Testis (tissue), 2 donors: ENCODE measurements around the gene CHERP.

Experiments used
- POLR2A ChIP-seq: fragments of 450-650 bp; IDR thresholded peaks from one replicate; pipeline ENCODE4 v1.6.1; 2017; ENCODE audit warnings: antibody characterized with exemption, mild to moderate bottlenecking, moderate library complexity
- TF ChIP-seq, protein P1 (sequence below), 3 experiments: fragments of 450-650 bp in 2 of 3; fragments of 200-600 bp in 1 of 3; sonication (generic) in 1 of 3; IDR thresholded peaks; one replicate each; pipeline ENCODE4 v1.5.1; 2016 to 2019; ENCODE audit warnings: antibody characterized with exemption in 3 of 3, mild to moderate bottlenecking in 2 of 3, moderate library complexity in 1 of 3

DNA sequence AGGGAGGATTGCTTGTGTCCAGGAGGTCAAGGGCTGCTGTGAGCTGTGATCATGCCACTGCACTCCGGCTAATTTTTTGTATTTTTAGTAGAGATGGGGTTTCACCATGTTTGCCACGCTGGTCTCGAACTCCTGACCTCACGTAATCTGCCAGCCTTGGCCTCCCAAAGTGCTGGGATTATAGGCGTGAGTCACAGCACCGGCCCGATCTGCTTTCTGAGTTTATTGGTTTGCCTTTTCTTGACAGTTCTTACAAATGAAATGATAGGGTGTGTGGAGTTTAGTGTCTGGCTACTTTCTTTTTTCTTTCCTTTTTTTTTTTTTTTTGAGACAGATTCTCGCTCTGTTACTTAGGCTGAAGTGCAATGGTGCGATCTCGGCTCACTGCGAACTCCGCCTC is 45.2 kb downstream of the CHERP start:
- TF ChIP-seq, protein P1, sequence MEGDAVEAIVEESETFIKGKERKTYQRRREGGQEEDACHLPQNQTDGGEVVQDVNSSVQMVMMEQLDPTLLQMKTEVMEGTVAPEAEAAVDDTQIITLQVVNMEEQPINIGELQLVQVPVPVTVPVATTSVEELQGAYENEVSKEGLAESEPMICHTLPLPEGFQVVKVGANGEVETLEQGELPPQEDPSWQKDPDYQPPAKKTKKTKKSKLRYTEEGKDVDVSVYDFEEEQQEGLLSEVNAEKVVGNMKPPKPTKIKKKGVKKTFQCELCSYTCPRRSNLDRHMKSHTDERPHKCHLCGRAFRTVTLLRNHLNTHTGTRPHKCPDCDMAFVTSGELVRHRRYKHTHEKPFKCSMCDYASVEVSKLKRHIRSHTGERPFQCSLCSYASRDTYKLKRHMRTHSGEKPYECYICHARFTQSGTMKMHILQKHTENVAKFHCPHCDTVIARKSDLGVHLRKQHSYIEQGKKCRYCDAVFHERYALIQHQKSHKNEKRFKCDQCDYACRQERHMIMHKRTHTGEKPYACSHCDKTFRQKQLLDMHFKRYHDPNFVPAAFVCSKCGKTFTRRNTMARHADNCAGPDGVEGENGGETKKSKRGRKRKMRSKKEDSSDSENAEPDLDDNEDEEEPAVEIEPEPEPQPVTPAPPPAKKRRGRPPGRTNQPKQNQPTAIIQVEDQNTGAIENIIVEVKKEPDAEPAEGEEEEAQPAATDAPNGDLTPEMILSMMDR (IDR thresholded peaks at IDR 0.05), result no peak
- no peak for TF ChIP-seq POLR2A
